ENCODE measurements around the gene TNIP2. TPM values are rescaled to one million over a fixed set of nuclear protein-coding genes. Genes with fewer than 3 reads are reported as not detected.

The TNIP2 gene
- 10 to 100 TPM; 35.6 to 53.9 (median 41.6) TPM for total RNA-seq
- 36.4 TPM for total RNA-seq (2013)

- H3K27me3 Mint-ChIP-seq (ENCODE audit: low read depth in 2 of 2) = no peaks in the 10 kb centered on the region
- Histone ChIP-seq H3K4me3 (ENCODE audit: low read length) (peak within 1 kb of the TSS; percentile 64), H3K9me3 (ENCODE audit: control insufficient read depth, insufficient read depth, low read length) (no peaks in the 10 kb centered on the region), H3K27me3 (ENCODE audit: control insufficient read depth, insufficient read depth, low read length) (no peaks in the 10 kb centered on the region), H3K27ac (ENCODE audit: low read length) (peak within 1 kb of the TSS; percentile 37), H3K4me1 (ENCODE audit: control insufficient read depth, insufficient read depth, low read length) (peaks cover 18% of the 10 kb centered on the region), H3K36me3 (ENCODE audit: control insufficient read depth, insufficient read depth, low read length) (peaks cover 2% of the 10 kb centered on the region)
- peak within 1 kb of the TSS; percentile 57 to 72 for H3K27ac Mint-ChIP-seq
- peak within 1 kb of the TSS; percentile 84 for H3K4me3 Mint-ChIP-seq
- no peaks in the 10 kb centered on the region for H3K9me3 Mint-ChIP-seq
- no peaks in the 10 kb centered on the region for H3K36me3 Mint-ChIP-seq
- DNase-seq (peak; percentile 71 to 88), ATAC-seq (peak; percentile 81 to 89 (median 84))
- intact Hi-C loops (cut with micrococcal nuclease) = no loop called here
- under 1% methylated on average over 73 of the region's 96 CpGs for WGBS (ENCODE audit: insufficient coverage)
- TF ChIP-seq CTCF (IDR thresholded peaks at IDR 0.05) = no peak
- H3K4me1 Mint-ChIP-seq = peaks cover 7 to 37% of the 10 kb centered on the region in 2 donors
These were observed at the start of gene TNIP2 for GRCh38 chr4:2755821-2756690. Gene TNIP2, minus strand, starts transcription at chr4:2756336. Its CDS starts 47 bp downstream, at chr4:2756289.

- Mint-ChIP-seq H3K9me3 (no peaks in the 10 kb centered on the region), H3K27ac (peak overlapping the region in 1 of 2 donors; percentile 79), H3K4me1 (peaks cover 17 to 44% of the 10 kb centered on the region in 2 donors), H3K27me3 (ENCODE audit: low read depth in 2 of 2) (no peaks in the 10 kb centered on the region), H3K36me3 (no peaks in the 10 kb centered on the region), H3K4me3 (peak overlapping the region; percentile 59)
- H3K27ac ChIP-seq (ENCODE audit: low read length) = peak overlapping the region; percentile 13
- intact Hi-C loops (cut with micrococcal nuclease) = no loop called here
- TF ChIP-seq CTCF (IDR thresholded peaks at IDR 0.05) = no peak
- no peaks in the 10 kb centered on the region for H3K9me3 ChIP-seq (ENCODE audit: control insufficient read depth, insufficient read depth, low read length)
- no peaks in the 10 kb centered on the region for H3K27me3 ChIP-seq (ENCODE audit: control insufficient read depth, insufficient read depth, low read length)
- peaks cover 72% of the 10 kb centered on the region for H3K4me1 ChIP-seq (ENCODE audit: control insufficient read depth, insufficient read depth, low read length)
- 77% methylated on average over 13 of the region's 13 CpGs for WGBS (ENCODE audit: insufficient coverage)
- DNase-seq = no peak
- ATAC-seq = no peak
- H3K4me3 ChIP-seq (ENCODE audit: low read length) = no peak overlapping the region
- no peaks in the 10 kb centered on the region for H3K36me3 ChIP-seq (ENCODE audit: control insufficient read depth, insufficient read depth, low read length)
These were observed 48.9 kb upstream of the TNIP2 start for GRCh38 chr4:2804973-2805501.

GRCh38 chr4:2804449-2804972, 48.4 kb upstream of the TNIP2 start:
- 72% methylated on average over 10 of the region's 10 CpGs for WGBS (ENCODE audit: insufficient coverage)

More at GRCh38 chr4:2804449-2804972, 48.4 kb upstream of the TNIP2 start:
- no peaks in the 10 kb centered on the region for H3K9me3 Mint-ChIP-seq
- H3K4me3 Mint-ChIP-seq = peak overlapping the region; percentile 50
- Histone ChIP-seq H3K4me3 (ENCODE audit: low read length) (no peak overlapping the region), H3K4me1 (ENCODE audit: control insufficient read depth, insufficient read depth, low read length) (peaks cover 72% of the 10 kb centered on the region), H3K27me3 (ENCODE audit: control insufficient read depth, insufficient read depth, low read length) (no peaks in the 10 kb centered on the region), H3K36me3 (ENCODE audit: control insufficient read depth, insufficient read depth, low read length) (no peaks in the 10 kb centered on the region), H3K9me3 (ENCODE audit: control insufficient read depth, insufficient read depth, low read length) (no peaks in the 10 kb centered on the region), H3K27ac (ENCODE audit: low read length) (no peak overlapping the region)
- no peaks in the 10 kb centered on the region for H3K36me3 Mint-ChIP-seq
- no peak for DNase-seq
- peaks cover 17 to 45% of the 10 kb centered on the region in 2 donors for H3K4me1 Mint-ChIP-seq
- intact Hi-C loops (cut with micrococcal nuclease) = no loop called here
- no peaks in the 10 kb centered on the region for H3K27me3 Mint-ChIP-seq (ENCODE audit: low read depth in 2 of 2)
- H3K27ac Mint-ChIP-seq = peak overlapping the region in 1 of 2 donors; percentile 79
- no peak for TF ChIP-seq CTCF (IDR thresholded peaks at IDR 0.05)
- no peak for ATAC-seq

All from natural killer cell (primary cell).